ENCODE measurements around the gene AGBL4.
A peak's percentile ranks its signal among the peaks of the same experiment; 100 is the strongest.

Gene AGBL4

GRCh38 chr1:49208712-49209111 is 815.0 kb downstream of the AGBL4 start:
- DNase-seq: no peak
- intact Hi-C loops (cut with DNase I): no loop called here

DNA sequence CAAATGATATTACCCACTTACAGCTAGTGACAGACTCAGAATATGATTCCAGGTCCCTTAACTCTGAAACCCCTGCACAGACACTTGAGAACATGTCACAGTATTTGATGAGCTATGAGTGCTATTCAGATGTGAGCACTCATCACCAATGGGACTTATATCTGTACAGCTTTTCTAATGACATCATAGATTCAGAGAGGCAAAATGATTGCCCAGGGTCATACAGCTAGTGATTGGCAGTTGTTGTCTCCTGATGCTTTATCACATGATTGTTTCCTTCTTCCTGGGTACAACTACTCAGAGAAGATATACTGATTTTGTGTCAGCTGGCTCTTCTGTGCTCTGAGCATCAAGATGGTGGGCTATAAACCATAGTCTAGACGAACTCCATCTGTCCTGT is 819.0 kb downstream of the AGBL4 start:
- no peak for DNase-seq
- intact Hi-C loops (cut with DNase I): no loop called here

DNA sequence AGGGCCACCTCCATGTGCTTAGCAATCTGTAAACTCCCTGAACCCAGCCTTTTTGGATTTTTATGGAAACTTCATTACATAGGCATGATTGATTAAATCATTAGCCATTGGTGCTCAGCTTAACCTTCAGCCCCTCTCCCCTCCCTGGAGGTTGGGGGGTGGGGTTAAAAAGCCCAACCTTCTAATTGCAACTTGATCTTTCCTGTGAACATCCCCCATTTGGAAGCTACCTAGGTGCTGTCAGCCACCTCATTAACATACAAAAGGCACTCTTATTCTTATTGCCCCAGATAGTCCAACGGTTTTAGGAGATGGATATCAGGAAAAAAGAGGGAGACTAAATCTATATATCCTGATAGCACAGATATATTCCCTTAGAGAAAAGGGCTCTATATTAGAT is 823.0 kb downstream of the AGBL4 start:
- intact Hi-C loops (cut with DNase I): no loop called here
- no peak for DNase-seq

GRCh38 chr1:49199564-49199963 is 824.2 kb downstream of the AGBL4 start:
- no peak for DNase-seq
- intact Hi-C loops (cut with DNase I): no loop called here

DNA sequence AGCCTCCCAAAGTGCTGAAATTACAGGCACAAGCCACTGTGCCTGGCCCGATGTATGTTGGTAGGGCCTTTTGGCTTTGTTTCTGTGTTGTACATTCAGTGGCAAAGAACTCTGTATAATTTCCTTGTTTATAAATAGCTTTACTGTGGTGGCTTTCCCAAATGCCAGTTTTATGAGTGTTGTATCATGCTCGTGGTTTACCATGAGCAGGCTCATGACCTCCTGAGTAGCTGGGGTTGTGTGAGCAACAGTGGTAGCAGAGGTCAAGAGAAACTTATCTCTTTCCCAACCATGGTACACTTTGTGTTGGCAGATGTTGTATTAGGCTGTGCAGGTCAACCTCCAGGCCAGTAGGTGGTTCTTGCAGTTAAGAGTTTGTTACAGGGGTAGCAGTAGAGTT is 826.7 kb downstream of the AGBL4 start:
- intact Hi-C loops (cut with DNase I): no loop called here
- no peak for DNase-seq

GRCh38 chr1:49190138-49190537 is 833.6 kb downstream of the AGBL4 start:
- intact Hi-C loops (cut with DNase I): no loop called here
- no peak for DNase-seq

DNA sequence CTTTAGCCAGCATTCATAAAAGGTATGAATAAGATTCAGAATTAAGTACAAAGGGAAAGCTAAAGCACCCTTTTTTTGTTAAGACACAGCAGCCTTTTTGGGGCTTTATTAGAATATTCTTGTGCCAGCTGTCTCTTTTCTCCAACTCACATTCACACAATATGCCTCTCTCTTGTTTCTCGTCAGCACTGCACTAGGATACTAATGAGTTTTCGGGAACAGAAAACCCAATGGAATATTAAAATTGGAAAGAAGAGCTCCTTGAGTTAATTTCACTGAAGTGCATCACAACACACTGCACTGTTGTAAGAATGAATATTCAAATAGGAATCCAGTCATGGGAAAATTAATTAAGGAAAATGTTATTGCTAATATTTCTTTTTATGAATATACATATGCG is 836.7 kb downstream of the AGBL4 start:
- DNase-seq: no peak
- intact Hi-C loops (cut with DNase I): no loop called here

DNA sequence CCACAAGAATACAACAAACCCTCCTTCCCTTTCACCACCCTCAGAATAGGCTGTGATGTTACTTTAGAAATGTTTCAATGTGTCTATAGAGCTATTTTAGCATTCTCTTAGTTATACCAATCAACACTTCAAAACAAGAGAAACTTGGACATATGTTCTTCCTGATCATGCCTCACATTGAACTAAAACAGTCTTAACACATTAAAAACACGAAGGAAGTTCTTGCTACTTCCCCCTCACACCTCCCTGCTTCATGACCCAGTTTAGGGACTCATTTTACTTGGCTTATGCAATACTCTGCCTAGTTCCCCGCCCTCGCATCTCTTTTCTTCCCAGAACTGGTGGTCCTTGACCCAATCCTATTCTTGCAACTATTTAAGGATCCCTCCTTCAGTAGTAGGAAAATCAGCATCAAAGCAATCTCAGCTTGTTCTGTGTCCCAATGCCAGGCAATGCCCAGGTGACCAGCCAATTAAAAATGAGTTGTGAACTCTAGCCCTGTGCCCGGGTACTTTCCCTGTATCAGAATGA is 838.2 kb downstream of the AGBL4 start:
- intact Hi-C loops (cut with DNase I): no loop called here
- peak in 4 of 10 donors; percentile 11 to 71 (median 15) for DNase-seq

DNA sequence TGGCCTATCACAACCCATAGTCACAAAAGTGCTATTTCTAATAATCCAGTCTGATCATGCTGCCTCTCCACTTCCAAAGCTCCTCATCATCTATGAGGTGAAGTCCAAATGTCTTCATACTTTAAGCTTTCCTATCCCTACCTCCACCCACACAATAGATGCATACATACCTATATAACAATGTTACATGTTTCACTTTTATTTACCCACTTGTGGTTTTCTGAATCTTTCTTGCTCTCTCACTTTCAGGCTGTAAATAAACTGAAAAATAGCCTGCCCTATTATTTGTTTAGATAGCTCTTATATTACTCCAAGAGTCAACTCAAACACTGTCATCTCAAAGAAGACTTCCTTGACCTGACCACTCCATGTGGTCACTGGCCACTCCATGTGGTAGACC is 840.3 kb downstream of the AGBL4 start:
- DNase-seq: no peak
- intact Hi-C loops (cut with DNase I): no loop called here

- intact Hi-C loops (cut with DNase I): no loop called here
- DNase-seq: peak in 6 of 10 donors; percentile 4 to 83 (median 47)
Observed at GRCh38 chr1:49181033-49181432, 842.7 kb downstream of the AGBL4 start.

GRCh38 chr1:49171941-49172593 is 851.7 kb downstream of the AGBL4 start:
- peak in 5 of 10 donors; percentile 14 to 80 (median 27) for DNase-seq
- intact Hi-C loops (cut with DNase I): no loop called here

DNA sequence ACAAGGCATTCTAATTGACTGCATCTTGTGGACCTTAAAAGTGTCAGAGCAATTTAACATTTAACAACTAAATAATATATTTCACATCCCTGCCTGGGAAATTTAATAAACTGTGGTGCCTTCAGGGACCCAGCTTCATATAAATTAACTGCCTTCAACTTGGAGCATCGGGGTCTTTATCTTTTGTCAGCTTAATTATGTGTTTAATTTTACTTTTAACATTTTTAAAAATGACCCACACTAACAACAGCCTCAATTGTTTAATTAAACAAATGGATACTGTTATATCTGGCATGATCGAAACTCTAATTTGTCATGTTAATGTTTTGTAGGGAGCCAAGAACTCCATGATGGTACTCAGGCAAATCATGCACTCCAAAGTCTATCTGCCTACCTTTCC is 857.7 kb downstream of the AGBL4 start:
- intact Hi-C loops (cut with DNase I): no loop called here
- no peak for DNase-seq

- DNase-seq: no peak
- intact Hi-C loops (cut with DNase I): no loop called here
Observed at GRCh38 chr1:49163031-49163430, 860.7 kb downstream of the AGBL4 start.

GRCh38 chr1:49160677-49161076 is 863.1 kb downstream of the AGBL4 start:
- peak in 1 of 10 donors; percentile 66 for DNase-seq
- intact Hi-C loops (cut with DNase I): no loop called here

DNA sequence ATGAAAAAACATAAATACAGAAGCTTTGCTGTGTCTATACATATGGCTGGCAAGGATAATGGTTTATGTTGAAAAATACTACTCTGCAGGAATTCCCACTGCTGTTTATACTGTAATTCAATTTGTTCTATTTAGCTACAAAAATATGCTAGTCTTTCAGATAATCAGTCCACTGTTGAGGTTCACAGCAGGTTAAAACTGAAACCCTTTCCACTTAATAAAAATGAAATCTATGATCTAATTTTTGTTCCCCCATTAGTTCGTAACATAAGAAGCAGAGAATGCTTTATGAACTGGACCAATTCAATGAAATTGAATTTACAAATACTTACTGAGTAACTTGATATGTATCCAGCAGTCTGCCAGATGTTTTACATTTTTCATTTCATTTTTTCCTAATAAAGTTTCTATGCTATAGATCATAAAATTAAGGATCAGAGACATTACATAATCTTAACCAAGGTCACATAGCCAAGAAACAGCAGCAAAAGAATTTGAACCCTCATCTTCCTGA is 887.0 kb downstream of the AGBL4 start:
- intact Hi-C loops (cut with DNase I): no loop called here
- DNase-seq: no peak

GRCh38 chr1:49125746-49126145 is 898.0 kb downstream of the AGBL4 start:
- no peak for DNase-seq
- intact Hi-C loops (cut with DNase I): no loop called here

- intact Hi-C loops (cut with DNase I): no loop called here
- DNase-seq: no peak
Observed at GRCh38 chr1:49111931-49112330, 911.8 kb downstream of the AGBL4 start.

GRCh38 chr1:49106445-49106844 is 917.3 kb downstream of the AGBL4 start:
- no peak for DNase-seq
- intact Hi-C loops (cut with DNase I): no loop called here

- DNase-seq: no peak
- intact Hi-C loops (cut with DNase I): no loop called here
Observed at GRCh38 chr1:49104575-49104974, 919.2 kb downstream of the AGBL4 start.

- DNase-seq: no peak
- intact Hi-C loops (cut with DNase I): no loop called here
Observed at GRCh38 chr1:49102752-49103151, 921.0 kb downstream of the AGBL4 start.

- DNase-seq: no peak
- intact Hi-C loops (cut with DNase I): no loop called here
Observed at GRCh38 chr1:49098866-49099265, 924.9 kb downstream of the AGBL4 start.

DNA sequence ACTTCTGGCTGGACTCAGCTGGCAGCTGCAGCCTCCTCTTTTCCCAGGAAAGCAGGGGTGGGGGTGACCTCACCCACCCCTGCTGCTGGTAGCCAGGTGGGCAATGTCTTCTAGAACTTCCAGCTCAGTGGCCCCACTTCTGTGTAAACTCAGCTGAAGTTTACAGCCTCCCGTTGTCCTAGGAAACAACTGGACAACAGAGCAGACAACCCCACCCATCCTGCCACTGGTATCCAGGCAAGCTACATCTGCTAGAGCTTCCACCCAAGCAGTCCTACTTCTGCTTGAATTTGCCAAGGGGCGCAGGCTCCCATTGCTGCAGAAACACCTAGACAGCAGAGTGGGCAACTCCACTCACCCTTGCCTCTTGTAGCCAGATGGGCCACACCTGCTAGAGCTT is 937.4 kb downstream of the AGBL4 start:
- no peak for DNase-seq
- intact Hi-C loops (cut with DNase I): no loop called here

GRCh38 chr1:49085079-49085478 is 938.7 kb downstream of the AGBL4 start:
- no peak for DNase-seq

More at GRCh38 chr1:49085079-49085478, 938.7 kb downstream of the AGBL4 start:
- intact Hi-C loops (cut with DNase I): no loop called here

Measured in posterior cingulate gyrus (tissue), 11 donors.